H1 (cell line): ENCODE measurements around the gene BRAP. TPM values are rescaled to one million over a fixed set of nuclear protein-coding genes. Genes with fewer than 3 reads are reported as not detected.
"Not testable (repeated sequence)": the region's sequence is repeated elsewhere in the genome, so short reads cannot be mapped to it uniquely, and the experiment has no call there.

ENCODE experiments used
- CTCF ChIA-PET: fragments of 300-600 bp; sonication (Branson Sonifier 250); formaldehyde crosslinking; loops from one replicate; lab custom pipeline; 2021; ENCODE audit not compliant: partially characterized antibody; lab: Charles Lee
- POLR2A ChIA-PET: fragments of 300-600 bp; sonication (Branson Sonifier 250); formaldehyde crosslinking; loops from one replicate; lab custom pipeline; 2021; ENCODE audit warnings: inconsistent platforms; ENCODE audit not compliant: partially characterized antibody; lab: Charles Lee
- DNase-seq, 2 experiments: peaks; one replicate each; pipeline versions ENCODE4 v3.0.0 to v3.0.0-alpha.2; 2010 to 2022; ENCODE audit warnings: low spot score in 2 of 2, low read depth in 1 of 2, mixed read lengths in 1 of 2
- FAIRE-seq: peaks from 2 replicates; lab custom pipeline; 2011; peaks lifted over from hg19 to GRCh38; lab: Jason Lieb, UNC
- H2AFZ ChIP-seq: 2 replicates; pipeline ENCODE4 v1.8.1; 2012; ENCODE audit warnings: low read length, inconsistent platforms
- H2AK5ac ChIP-seq: 2 replicates; pipeline ENCODE4 v1.6.1; 2013; ENCODE audit warnings: low read depth, low read length
- H2BK120ac ChIP-seq: replicated peaks from 2 replicates; pipeline ENCODE3; 2013; ENCODE audit warnings: low read depth, low read length, inconsistent platforms
- H2BK12ac ChIP-seq: 2 replicates; pipeline ENCODE4 v1.6.1; 2013; ENCODE audit warnings: low read depth, low read length
- H2BK15ac ChIP-seq: 2 replicates; pipeline ENCODE4 v1.6.1; 2013; ENCODE audit warnings: low read length
- H2BK20ac ChIP-seq: 2 replicates; pipeline ENCODE4 v1.6.1; 2013; ENCODE audit warnings: low read length
- H2BK5ac ChIP-seq: 2 replicates; pipeline ENCODE4 v1.6.1; 2013; ENCODE audit warnings: low read depth, low read length
- H3K14ac ChIP-seq: 2 replicates; pipeline ENCODE4 v1.6.1; 2013; ENCODE audit warnings: inconsistent platforms; ENCODE audit not compliant: insufficient read length
- H3K18ac ChIP-seq: 2 replicates; pipeline ENCODE4 v1.6.1; 2013; ENCODE audit warnings: low read length; ENCODE audit errors: extremely low read depth
- H3K23ac ChIP-seq: 2 replicates; pipeline ENCODE4 v1.6.1; 2013; ENCODE audit warnings: inconsistent platforms; ENCODE audit not compliant: insufficient read length
- H3K23me2 ChIP-seq: 2 replicates; pipeline ENCODE4 v1.6.1; 2013; ENCODE audit warnings: low read depth, low read length
- H3K27ac ChIP-seq: 2 replicates; pipeline ENCODE4 v1.6.1; 2011; ENCODE audit warnings: low read depth, low read length, inconsistent platforms
- H3K27me3 ChIP-seq, 4 experiments: replicated peaks in 1 of 4; 1 replicate in 1 of 4; 2 replicates in 3 of 4; pipeline versions ENCODE4 v1.6.1 to v1.8.1; 2011 to 2013; ENCODE audit warnings: low read length in 3 of 4, mild to moderate bottlenecking in 3 of 4, inconsistent platforms in 2 of 4, mixed read lengths in 2 of 4, moderate library complexity in 1 of 4; ENCODE audit not compliant: control insufficient read depth in 3 of 4, insufficient read depth in 3 of 4; ENCODE audit errors: extremely low read depth in 1 of 4
- H3K36me3 ChIP-seq, 4 experiments: 2 replicates each; pipeline versions ENCODE4 v1.6.1 to v1.8.1; 2011 to 2013; ENCODE audit warnings: mild to moderate bottlenecking in 4 of 4, low read length in 3 of 4, moderate library complexity in 2 of 4, control low read depth in 1 of 4, inconsistent platforms in 1 of 4; ENCODE audit not compliant: insufficient read depth in 4 of 4, control insufficient read depth in 2 of 4
- H3K4ac ChIP-seq: replicated peaks from 2 replicates; pipeline ENCODE3; 2013; ENCODE audit warnings: low read length, low read depth, mixed read lengths, inconsistent platforms; ENCODE audit not compliant: insufficient read length
- H3K4me1 ChIP-seq, 4 experiments: replicated peaks in 1 of 4; 1 replicate in 1 of 4; 2 replicates in 3 of 4; pipeline versions ENCODE4 v1.6.1 to v1.8.1; 2011 to 2013; ENCODE audit warnings: low read length in 3 of 4, inconsistent platforms in 2 of 4, mixed read lengths in 1 of 4; ENCODE audit not compliant: insufficient read depth in 4 of 4, control insufficient read depth in 3 of 4
- H3K4me2 ChIP-seq, 2 experiments: 2 replicates each; pipeline versions ENCODE4 v1.6.1 to v1.8.1; 2011 to 2013; ENCODE audit warnings: low read depth in 2 of 2, low read length in 2 of 2, control low read depth in 1 of 2, inconsistent platforms in 1 of 2, mild to moderate bottlenecking in 1 of 2; ENCODE audit not compliant: insufficient read depth in 1 of 2
- H3K4me3 ChIP-seq, 4 experiments: fragments of 200-600, 300-600 bp in 1 of 4; sonication (generic), shearing (Covaris generic), sonication (Bioruptor Twin) in 1 of 4; 2 replicates each; pipeline versions ENCODE4 v1.5.1 to v1.8.1; 2011 to 2016; ENCODE audit warnings: low read length in 4 of 4, low read depth in 3 of 4, control low read depth in 2 of 4, inconsistent platforms in 2 of 4, mild to moderate bottlenecking in 2 of 4, mixed read lengths in 1 of 4, moderate library complexity in 1 of 4; ENCODE audit not compliant: insufficient read depth in 2 of 4; ENCODE audit errors: extremely low read depth in 1 of 4
- H3K56ac ChIP-seq: replicated peaks from 2 replicates; pipeline ENCODE3; 2013; ENCODE audit warnings: low read depth, mild to moderate bottlenecking, mixed read lengths, low read length, inconsistent platforms; ENCODE audit not compliant: insufficient read length
- H3K79me1 ChIP-seq: 2 replicates; pipeline ENCODE4 v1.6.1; 2013; ENCODE audit warnings: low read depth, low read length, control low read depth
- H3K79me2 ChIP-seq, 2 experiments: 2 replicates each; pipeline versions ENCODE4 v1.6.1 to v1.8.1; 2012 to 2013; ENCODE audit warnings: low read length in 2 of 2, mild to moderate bottlenecking in 2 of 2, inconsistent platforms in 1 of 2; ENCODE audit not compliant: insufficient read depth in 2 of 2, control insufficient read depth in 1 of 2
- H3K9ac ChIP-seq, 4 experiments: replicated peaks in 1 of 4; 1 replicate in 1 of 4; 2 replicates in 3 of 4; pipeline versions ENCODE4 v1.6.1 to v1.8.1; 2011 to 2013; ENCODE audit warnings: low read depth in 3 of 4, low read length in 3 of 4, control low read depth in 2 of 4, mild to moderate bottlenecking in 2 of 4, moderate library complexity in 2 of 4, inconsistent platforms in 1 of 4; ENCODE audit errors: extremely low read depth in 1 of 4
- H3K9me3 ChIP-seq, 2 experiments: 2 replicates each; pipeline versions ENCODE4 v1.6.1 to v1.8.1; 2012 to 2013; ENCODE audit warnings: mild to moderate bottlenecking in 2 of 2, moderate library complexity in 2 of 2, control low read depth in 1 of 2, inconsistent platforms in 1 of 2, low read depth in 1 of 2, low read length in 1 of 2, mixed read lengths in 1 of 2; ENCODE audit not compliant: insufficient read depth in 2 of 2
- H4K20me1 ChIP-seq, 2 experiments: replicated peaks in 1 of 2; 2 replicates each; pipeline versions ENCODE3 to v1.8.1; 2011 to 2013; ENCODE audit warnings: inconsistent platforms in 2 of 2, low read length in 2 of 2, mild to moderate bottlenecking in 1 of 2; ENCODE audit not compliant: insufficient read depth in 2 of 2, control insufficient read depth in 1 of 2
- H4K5ac ChIP-seq: 2 replicates; pipeline ENCODE4 v1.6.1; 2013; ENCODE audit warnings: low read length, low read depth, mixed read lengths, inconsistent platforms; ENCODE audit not compliant: insufficient read length
- H4K8ac ChIP-seq: 2 replicates; pipeline ENCODE4 v1.8.0; 2013; ENCODE audit warnings: mild to moderate bottlenecking, moderate library complexity, low read length, inconsistent platforms; ENCODE audit not compliant: insufficient read depth; ENCODE audit errors: extremely low read depth
- H4K91ac ChIP-seq: replicated peaks from 2 replicates; pipeline ENCODE3; 2013; ENCODE audit warnings: low read length, mixed read lengths, inconsistent platforms; ENCODE audit not compliant: insufficient read length
- WGBS, 2 experiments: shearing (Covaris generic) in 1 of 2; methylation state at CpG; one replicate each; pipeline versions ENCODE4 v1.1.6 to v1.1.7; 2013 to 2015; ENCODE audit warnings: low lambda C conversion rate in 2 of 2, mixed read lengths in 2 of 2, inconsistent platforms in 1 of 2, low coverage in 1 of 2, missing lambda C conversion rate in 1 of 2; ENCODE audit not compliant: insufficient replicate concordance in 2 of 2, insufficient coverage in 1 of 2, insufficient read length in 1 of 2; ENCODE audit errors: extremely low coverage in 1 of 2, missing lambda C conversion rate in 1 of 2; 5-methylcytosine and 5-hydroxymethylcytosine counted together
- polyA plus RNA-seq, 7 experiments: library from polyadenylated mRNA; depleted of rRNA in 3 of 7; stranded (reverse) in 5 of 7; unstranded in 2 of 7; fragments of >200 nt in 5 of 7; fragments of 200-250 nt in 2 of 7; gene quantifications; 1 replicate in 5 of 7; 2 replicates in 1 of 7; 4 replicates in 1 of 7; pipeline versions ENCODE4 v1.2.1 to v1.2.3, GENCODE V29; 2011 to 2013; ENCODE audit warnings: missing spikeins in 2 of 7, mixed read lengths in 2 of 7
- total RNA-seq: library from RNA; stranded (reverse); fragmentation: NEBNext Ultra II Directional; extraction: Animal tissue kit (Norgen Biotek cat#: 25700); gene quantifications from 2 replicates; pipeline ENCODE4 v1.2.1, GENCODE V29; 2021

Gene BRAP
- total and polyA plus RNA-seq, 2 of the 8 experiments (the other 6 are each of a cell fraction or from before 2014, with no cell fraction given), result 12.8 to 22.2 TPM

DNA sequence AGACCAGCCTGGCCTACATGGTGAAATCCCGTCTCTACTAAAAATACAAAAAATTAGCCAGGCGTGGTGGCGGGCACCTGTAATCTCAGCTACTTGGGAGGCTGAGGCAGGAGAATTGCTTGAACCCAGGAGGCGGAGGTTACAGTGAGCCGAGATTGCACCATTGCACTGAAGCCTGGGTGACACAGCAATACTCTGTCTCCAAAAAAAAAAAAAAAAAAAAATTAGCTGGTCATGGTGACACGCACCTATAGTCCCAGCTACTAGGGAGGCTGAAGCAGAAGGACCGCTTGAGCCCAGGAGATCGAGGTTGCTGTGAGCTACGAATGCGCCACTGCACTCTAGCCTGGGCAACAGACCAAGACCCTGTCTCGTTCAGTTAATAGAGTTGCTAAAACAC is 82.9 kb downstream of the BRAP start:
- not testable (repeated sequence) for H3K23ac ChIP-seq, H2AFZ ChIP-seq, H3K9ac ChIP-seq, DNase-seq, H3K4ac ChIP-seq, H3K27me3 ChIP-seq, H3K79me2 ChIP-seq, H3K9me3 ChIP-seq, H2BK20ac ChIP-seq, H2BK5ac ChIP-seq, H3K36me3 ChIP-seq, H3K27ac ChIP-seq, H3K23me2 ChIP-seq, H2BK120ac ChIP-seq, FAIRE-seq, H4K8ac ChIP-seq, H2AK5ac ChIP-seq, H3K4me1 ChIP-seq, H3K4me3 ChIP-seq, H3K18ac ChIP-seq, H4K20me1 ChIP-seq, H3K14ac ChIP-seq, H3K79me1 ChIP-seq, H3K4me2 ChIP-seq, H2BK12ac ChIP-seq, H2BK15ac ChIP-seq, H4K5ac ChIP-seq, H4K91ac ChIP-seq, H3K56ac ChIP-seq
- CTCF ChIA-PET, result interaction anchor here (0.6 to 0.7 kb wide), 2 partner anchors 13 to 213 kb away, joined by 3 read pairs; no protein-coding TSS in a partner anchor
- POLR2A ChIA-PET, result interaction anchor here (1.1 to 1.3 kb wide), 2 partner anchors 11 to 14 kb away, joined by 3 read pairs; no protein-coding TSS in a partner anchor
- 88% methylated on average over 11 of the region's 11 CpGs; no CpG with 5 or more reads in 1 of the 2 experiments for WGBS, 2 experiments
